SU-DHL-6 (cell line): ENCODE data around the gene MYRFL.

Experiments used
- H2AFZ ChIP-seq: fragments of 200-600 bp; sonication (generic); 2 replicates; pipeline ENCODE4 v1.6.1; 2014; ENCODE audit warnings: low read depth, mild to moderate bottlenecking, moderate library complexity, mixed read lengths, antibody characterized with exemption, low read length; ENCODE audit not compliant: severe bottlenecking
- H3F3A ChIP-seq: fragments of 200-600 bp; shearing (Covaris generic); 2 replicates; pipeline ENCODE4 v1.6.0; 2016; ENCODE audit warnings: antibody characterized with exemption, mild to moderate bottlenecking; ENCODE audit not compliant: insufficient read depth
- H3K27ac ChIP-seq: fragments of 200-600 bp; sonication (generic); 2 replicates; pipeline ENCODE4 v1.5.1; 2016; ENCODE audit warnings: low read depth, mild to moderate bottlenecking, low read length, moderate library complexity, mixed read lengths
- H3K27me3 ChIP-seq: fragments of 200-600 bp; sonication (generic), shearing (Covaris generic); 2 replicates; pipeline ENCODE4 v1.6.0; 2014; ENCODE audit warnings: mild to moderate bottlenecking, low read length
- H3K36me3 ChIP-seq: fragments of 200-600 bp; sonication (generic); 2 replicates; pipeline ENCODE4 v1.6.1; 2014; ENCODE audit warnings: mild to moderate bottlenecking, low read length, mixed read lengths
- H3K4me2 ChIP-seq: fragments of 300-600, 200-600 bp; shearing (Covaris generic), sonication (generic); 2 replicates; pipeline ENCODE4 v1.6.0; 2014; ENCODE audit warnings: low read length, low read depth, mild to moderate bottlenecking; ENCODE audit not compliant: poor library complexity, severe bottlenecking
- H3K4me3 ChIP-seq: fragments of 200-600 bp; sonication (generic); 2 replicates; pipeline ENCODE4 v1.5.1; 2014; ENCODE audit warnings: antibody characterized with exemption, low read length, mild to moderate bottlenecking, mixed read lengths; ENCODE audit not compliant: insufficient read depth, poor library complexity, severe bottlenecking
- H3K79me2 ChIP-seq: fragments of 200-600 bp; sonication (generic); 2 replicates; pipeline ENCODE4 v1.6.1; 2014; ENCODE audit warnings: mild to moderate bottlenecking, low read length, moderate library complexity; ENCODE audit not compliant: insufficient read depth
- H3K9ac ChIP-seq: fragments of 200-600 bp; sonication (generic); 2 replicates; pipeline ENCODE4 v1.7.0; 2014; ENCODE audit warnings: mild to moderate bottlenecking, low read length
- H3K9me2 ChIP-seq: fragments of 200-600 bp; sonication (generic); replicated peaks from 2 replicates; pipeline ENCODE4 v1.6.1; 2014; ENCODE audit warnings: low read length; ENCODE audit not compliant: insufficient read depth
- H3K9me3 ChIP-seq: fragments of 200-600 bp; sonication (generic); 2 replicates; pipeline ENCODE4 v1.6.1; 2014; ENCODE audit warnings: low read length, mixed read lengths; ENCODE audit not compliant: insufficient read depth
- H4K20me1 ChIP-seq: fragments of 200-600 bp; sonication (generic); 2 replicates; pipeline ENCODE4 v1.6.1; 2014; ENCODE audit warnings: low read depth, mild to moderate bottlenecking, antibody characterized with exemption, low read length, moderate library complexity, mixed read lengths
- CTCF ChIP-seq: fragments of 200-600 bp; sonication (generic); IDR thresholded peaks from one replicate; pipeline ENCODE4 v1.5.1; 2017; ENCODE audit warnings: antibody characterized with exemption, mild to moderate bottlenecking, low read length, moderate library complexity; ENCODE audit not compliant: insufficient read depth, poor library complexity, severe bottlenecking
- EZH2phosphoT487 ChIP-seq: fragments of 200-600 bp; sonication (generic), shearing (Covaris generic); conservative IDR thresholded peaks from 2 replicates; pipeline ENCODE4 v1.6.1; 2018; ENCODE audit warnings: mild to moderate bottlenecking, antibody characterized with exemption, low read length, moderate library complexity, mixed read lengths

MYRFL gene

GRCh38 chr12:69880571-69880970 lies 55.5 kb downstream of the MYRFL start:
- no peaks in the 10 kb centered on the region for H3K79me2 ChIP-seq
- no peak overlapping the region for H3K27ac ChIP-seq
- no peaks in the 10 kb centered on the region for H4K20me1 ChIP-seq
- no peak overlapping the region for H2AFZ ChIP-seq
- H3K4me2 ChIP-seq: no peak overlapping the region
- H3K9ac ChIP-seq: no peak overlapping the region
- TF ChIP-seq EZH2phosphoT487 (no peak), CTCF (no peak)
- no peak overlapping the region for H3K4me3 ChIP-seq
- H3K9me2 ChIP-seq: no peaks in the 10 kb centered on the region
- H3K27me3 ChIP-seq: no peaks in the 10 kb centered on the region
- H3K9me3 ChIP-seq: no peaks in the 10 kb centered on the region
- H3K36me3 ChIP-seq: no peaks in the 10 kb centered on the region
- no peaks in the 10 kb centered on the region for H3F3A ChIP-seq

DNA sequence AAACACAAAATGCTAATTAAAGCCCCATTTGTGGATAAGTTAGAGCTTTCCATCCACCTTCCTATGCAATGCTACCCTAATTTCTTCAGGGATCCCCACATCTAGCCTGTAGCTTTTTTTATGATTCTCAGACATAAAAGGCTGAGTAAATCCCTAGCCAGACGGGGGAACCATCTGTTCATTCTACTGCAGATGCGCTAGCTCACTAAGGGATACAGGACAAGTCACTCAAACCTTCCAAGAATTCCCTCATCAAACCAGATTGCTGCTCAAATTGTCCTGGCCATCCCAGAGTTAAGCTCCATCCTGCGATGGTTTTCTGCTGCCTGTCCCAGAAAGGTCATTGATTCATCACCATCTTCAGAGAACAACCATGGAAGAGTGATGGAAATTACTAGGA lies 56.7 kb downstream of the MYRFL start:
- Histone ChIP-seq H3K27ac (no peak overlapping the region), H3K9me3 (no peaks in the 10 kb centered on the region), H3K36me3 (no peaks in the 10 kb centered on the region), H3K4me3 (no peak overlapping the region), H3F3A (no peaks in the 10 kb centered on the region), H2AFZ (no peak overlapping the region), H3K27me3 (no peaks in the 10 kb centered on the region), H3K4me2 (no peak overlapping the region), H3K79me2 (no peaks in the 10 kb centered on the region), H4K20me1 (no peaks in the 10 kb centered on the region), H3K9me2 (no peaks in the 10 kb centered on the region), H3K9ac (no peak overlapping the region)
- TF ChIP-seq EZH2phosphoT487 (no peak), CTCF (no peak)

DNA sequence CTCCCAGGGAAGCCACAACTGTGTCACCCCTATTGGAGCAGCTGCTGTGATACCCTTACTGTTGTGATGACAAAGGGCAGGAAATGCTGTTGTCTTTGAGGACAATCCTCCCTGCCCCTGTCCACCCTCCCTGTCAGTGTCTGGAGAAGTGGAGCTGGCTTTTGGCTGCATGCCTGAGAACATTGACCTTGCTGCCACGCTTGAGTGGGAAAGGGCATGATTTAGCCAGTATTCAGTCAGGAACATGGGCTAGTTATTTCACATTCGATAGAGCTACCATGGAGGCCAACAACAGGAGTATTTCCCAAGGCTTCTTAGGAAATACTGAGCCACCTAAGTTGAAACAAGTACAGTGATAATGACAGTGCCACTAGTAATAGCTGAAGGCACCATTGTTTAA lies 59.4 kb downstream of the MYRFL start:
- H3K4me3 ChIP-seq: no peak overlapping the region
- no peaks in the 10 kb centered on the region for H3F3A ChIP-seq
- H3K9ac ChIP-seq: no peak overlapping the region
- TF ChIP-seq EZH2phosphoT487 (no peak), CTCF (no peak)
- no peak overlapping the region for H2AFZ ChIP-seq
- H3K9me3 ChIP-seq: no peaks in the 10 kb centered on the region
- no peaks in the 10 kb centered on the region for H3K79me2 ChIP-seq
- H3K4me2 ChIP-seq: no peak overlapping the region
- no peaks in the 10 kb centered on the region for H3K9me2 ChIP-seq
- no peaks in the 10 kb centered on the region for H4K20me1 ChIP-seq
- H3K36me3 ChIP-seq: no peaks in the 10 kb centered on the region
- H3K27ac ChIP-seq: no peak overlapping the region
- H3K27me3 ChIP-seq: no peaks in the 10 kb centered on the region

DNA sequence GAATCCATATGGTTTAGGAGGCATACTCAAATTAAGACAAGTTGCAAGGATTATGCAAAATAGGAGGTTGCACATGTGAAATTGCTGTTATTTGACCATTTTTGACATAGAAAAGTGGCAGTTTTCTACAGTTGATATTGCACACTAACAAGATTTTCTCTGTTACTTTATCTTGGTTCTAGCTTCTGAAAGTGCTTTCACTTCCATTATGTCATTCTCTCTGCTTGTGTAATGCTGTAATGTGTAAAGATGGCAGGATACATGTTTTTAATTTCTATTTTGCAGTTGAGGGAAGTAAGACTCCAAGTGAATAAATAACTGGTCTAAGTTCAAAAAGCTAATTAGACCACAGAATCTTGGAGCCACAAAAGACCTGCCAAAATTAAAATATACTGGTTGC lies 60.6 kb downstream of the MYRFL start:
- no peak overlapping the region for H3K4me3 ChIP-seq
- no peaks in the 10 kb centered on the region for H3K9me2 ChIP-seq
- no peak overlapping the region for H2AFZ ChIP-seq
- no peaks in the 10 kb centered on the region for H3K79me2 ChIP-seq
- H3F3A ChIP-seq: no peaks in the 10 kb centered on the region
- H3K27ac ChIP-seq: no peak overlapping the region
- TF ChIP-seq CTCF: no peak
- TF ChIP-seq EZH2phosphoT487: no peak
- no peak overlapping the region for H3K4me2 ChIP-seq
- H3K27me3 ChIP-seq: no peaks in the 10 kb centered on the region
- H3K9me3 ChIP-seq: no peaks in the 10 kb centered on the region
- H3K9ac ChIP-seq: no peak overlapping the region
- no peaks in the 10 kb centered on the region for H3K36me3 ChIP-seq
- H4K20me1 ChIP-seq: no peaks in the 10 kb centered on the region
